Measurements from ENCODE around the gene RFESD. TPM values are rescaled to one million over a fixed set of nuclear protein-coding genes. Genes with fewer than 3 reads are reported as not detected.

Gene RFESD
- total RNA-seq, 2 donors from 2014 or later: 4.0 to 14.8 TPM

DNA sequence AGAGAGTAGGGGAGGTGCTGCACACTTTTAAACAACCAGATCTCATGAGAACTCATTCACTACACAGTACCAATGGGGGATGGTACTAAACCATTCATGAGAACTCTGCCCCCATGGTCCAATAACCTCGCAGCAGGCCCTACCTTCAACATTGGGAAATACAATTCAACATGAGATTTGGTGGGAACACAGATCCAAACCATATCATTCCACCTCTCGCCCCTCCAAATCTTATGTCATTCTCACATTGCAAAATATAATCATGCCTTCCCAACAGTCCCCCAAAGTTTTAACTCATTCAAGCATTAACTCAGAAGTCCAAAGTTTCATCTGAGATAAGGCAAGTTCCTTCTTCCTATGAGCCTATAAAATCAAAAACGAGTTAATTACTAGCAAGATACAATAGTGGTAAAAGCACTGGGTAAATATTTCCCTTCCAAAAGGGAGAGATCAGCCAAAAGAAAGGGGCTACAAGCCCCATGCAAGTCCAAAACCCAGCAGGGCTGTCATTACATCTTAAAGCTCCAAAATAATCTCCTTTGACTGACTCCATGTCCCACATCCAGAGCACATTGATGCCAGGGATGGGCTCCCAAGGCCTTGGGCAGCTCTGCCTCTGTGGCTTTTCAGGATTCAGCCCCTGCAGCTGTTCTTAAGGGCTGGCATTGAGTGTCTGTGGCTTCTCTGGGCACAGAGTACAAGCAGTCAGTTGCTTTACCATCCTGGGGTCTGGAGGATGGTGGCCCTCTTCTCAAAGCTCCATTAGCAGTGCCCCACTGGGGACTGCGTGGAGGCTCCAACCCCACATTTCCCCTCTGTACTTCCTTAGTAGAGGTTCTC, 18.4 kb upstream of the RFESD start:
- no peak for DNase-seq (ENCODE audit: low spot score)
- H3K4me1 ChIP-seq (replicated peaks): no peaks in the 10 kb centered on the region
- no peaks in the 10 kb centered on the region for H3K27me3 ChIP-seq (replicated peaks; ENCODE audit: insufficient read depth)
- no peak overlapping the region for H3K4me3 ChIP-seq
- WGBS: 76% methylated on average over 4 of the region's 4 CpGs
- no peaks in the 10 kb centered on the region for H3K36me3 ChIP-seq
- TF ChIP-seq, protein P1, sequence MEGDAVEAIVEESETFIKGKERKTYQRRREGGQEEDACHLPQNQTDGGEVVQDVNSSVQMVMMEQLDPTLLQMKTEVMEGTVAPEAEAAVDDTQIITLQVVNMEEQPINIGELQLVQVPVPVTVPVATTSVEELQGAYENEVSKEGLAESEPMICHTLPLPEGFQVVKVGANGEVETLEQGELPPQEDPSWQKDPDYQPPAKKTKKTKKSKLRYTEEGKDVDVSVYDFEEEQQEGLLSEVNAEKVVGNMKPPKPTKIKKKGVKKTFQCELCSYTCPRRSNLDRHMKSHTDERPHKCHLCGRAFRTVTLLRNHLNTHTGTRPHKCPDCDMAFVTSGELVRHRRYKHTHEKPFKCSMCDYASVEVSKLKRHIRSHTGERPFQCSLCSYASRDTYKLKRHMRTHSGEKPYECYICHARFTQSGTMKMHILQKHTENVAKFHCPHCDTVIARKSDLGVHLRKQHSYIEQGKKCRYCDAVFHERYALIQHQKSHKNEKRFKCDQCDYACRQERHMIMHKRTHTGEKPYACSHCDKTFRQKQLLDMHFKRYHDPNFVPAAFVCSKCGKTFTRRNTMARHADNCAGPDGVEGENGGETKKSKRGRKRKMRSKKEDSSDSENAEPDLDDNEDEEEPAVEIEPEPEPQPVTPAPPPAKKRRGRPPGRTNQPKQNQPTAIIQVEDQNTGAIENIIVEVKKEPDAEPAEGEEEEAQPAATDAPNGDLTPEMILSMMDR (IDR thresholded peaks at IDR 0.05): no peak
- TF ChIP-seq POLR2A (IDR thresholded peaks at IDR 0.05): no peak
- TF ChIP-seq POLR2AphosphoS5 (IDR thresholded peaks at IDR 0.05): no peak
- intact Hi-C loops (cut with DNase I): no loop called here
- H3K9me3 ChIP-seq: no peaks in the 10 kb centered on the region
- H3K27ac ChIP-seq: no peak overlapping the region

DNA sequence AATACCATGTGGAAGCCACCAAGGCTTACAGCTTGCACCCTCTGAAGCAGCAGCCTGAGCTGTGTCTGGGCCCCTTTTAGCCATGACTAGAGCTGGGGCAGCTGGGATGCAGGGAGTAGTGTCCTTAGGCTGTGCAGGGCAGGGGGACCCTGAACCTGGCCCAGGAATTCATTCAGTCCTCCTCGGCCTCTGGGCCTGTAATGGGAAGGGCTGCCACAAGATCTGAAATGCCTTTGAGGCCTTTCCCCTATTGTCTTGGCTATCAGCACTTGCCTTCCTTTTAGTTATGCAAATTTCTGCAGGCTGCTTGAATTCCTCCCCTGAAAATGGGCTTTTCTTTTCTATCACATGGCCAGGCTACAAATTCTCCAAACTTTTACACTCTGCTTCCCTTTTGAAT, 17.6 kb upstream of the RFESD start:
- H3K9me3 ChIP-seq: no peaks in the 10 kb centered on the region
- H3K27me3 ChIP-seq (replicated peaks; ENCODE audit: insufficient read depth): no peaks in the 10 kb centered on the region
- no peak overlapping the region for H3K27ac ChIP-seq
- H3K4me1 ChIP-seq (replicated peaks): no peaks in the 10 kb centered on the region
- H3K4me3 ChIP-seq: no peak overlapping the region
- WGBS: 82% methylated on average over 1 of the region's 1 CpG
- DNase-seq (ENCODE audit: low spot score): no peak
- intact Hi-C loops (cut with DNase I): no loop called here
- H3K36me3 ChIP-seq: no peaks in the 10 kb centered on the region
- TF ChIP-seq, protein P1 (IDR thresholded peaks at IDR 0.05): no peak
- TF ChIP-seq POLR2AphosphoS5 (IDR thresholded peaks at IDR 0.05) (no peak), POLR2A (IDR thresholded peaks at IDR 0.05) (no peak)

DNA sequence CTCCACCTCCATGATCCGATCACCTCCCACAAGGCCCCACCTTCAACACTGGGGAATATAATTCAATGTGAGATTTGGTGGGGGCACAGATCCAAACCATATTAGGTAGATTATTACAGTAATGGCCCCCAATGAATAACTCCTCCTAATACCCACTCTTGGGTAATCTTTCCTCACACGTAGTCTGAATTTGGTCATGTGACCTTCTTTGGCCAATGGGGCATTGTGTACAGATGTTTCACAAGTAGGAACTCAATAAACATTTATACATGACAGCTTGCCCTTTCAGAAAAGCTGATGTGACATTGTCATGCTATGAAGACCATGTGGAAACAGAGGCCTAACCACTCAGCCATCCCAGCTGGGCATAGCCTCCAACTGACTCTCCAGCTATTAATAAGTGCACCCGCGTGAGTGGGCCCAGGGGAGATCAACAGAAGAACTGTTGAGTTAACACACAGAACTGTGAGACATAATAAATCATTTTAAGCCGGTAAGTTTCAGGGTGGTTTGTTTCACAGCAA, 16.1 kb upstream of the RFESD start:
- TF ChIP-seq, protein P1 (IDR thresholded peaks at IDR 0.05): no peak
- TF ChIP-seq POLR2A (IDR thresholded peaks at IDR 0.05) (no peak), POLR2AphosphoS5 (IDR thresholded peaks at IDR 0.05) (no peak)
- no peaks in the 10 kb centered on the region for H3K36me3 ChIP-seq
- H3K27ac ChIP-seq: no peak overlapping the region
- no peaks in the 10 kb centered on the region for H3K4me1 ChIP-seq (replicated peaks)
- intact Hi-C loops (cut with DNase I): no loop called here
- DNase-seq (ENCODE audit: low spot score): no peak
- WGBS: 97% methylated on average over 5 of the region's 5 CpGs
- H3K27me3 ChIP-seq (replicated peaks; ENCODE audit: insufficient read depth): no peaks in the 10 kb centered on the region
- H3K9me3 ChIP-seq: no peaks in the 10 kb centered on the region
- H3K4me3 ChIP-seq: no peak overlapping the region

DNA sequence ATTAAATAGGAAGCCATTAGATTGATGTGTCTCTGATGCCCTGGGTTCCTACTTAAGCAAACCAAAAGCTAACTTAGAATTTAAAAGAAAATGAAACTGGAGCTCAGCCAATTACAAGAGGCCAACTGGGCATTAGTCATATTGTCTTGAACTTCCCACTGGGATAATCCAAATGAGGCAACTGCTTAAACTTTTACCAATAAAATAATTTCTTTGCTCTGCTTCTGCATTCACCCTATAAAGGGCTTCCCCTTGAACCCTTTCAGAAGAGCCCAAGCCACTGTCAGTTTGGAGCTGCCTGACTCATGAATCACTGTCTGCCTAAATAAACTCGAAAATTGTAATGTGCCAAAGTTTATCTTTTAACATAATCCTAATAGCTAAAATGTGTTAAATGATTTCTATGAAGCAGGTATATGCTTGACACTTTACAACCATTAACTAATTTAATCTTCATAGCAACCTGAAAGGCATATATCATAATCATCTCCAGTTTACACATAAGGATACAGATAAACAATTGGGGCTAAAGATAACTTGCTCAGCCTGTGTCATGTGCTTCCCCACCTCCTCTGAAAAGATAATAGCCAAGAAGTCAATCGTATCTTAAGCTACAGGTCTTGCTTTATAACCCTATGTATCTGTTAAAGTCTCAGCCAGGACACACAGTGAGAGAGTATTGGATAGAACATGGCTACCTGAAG, 15.2 kb upstream of the RFESD start:
- Histone ChIP-seq H3K27ac (no peak overlapping the region), H3K4me3 (no peak overlapping the region), H3K4me1 (replicated peaks) (no peaks in the 10 kb centered on the region), H3K9me3 (no peaks in the 10 kb centered on the region), H3K27me3 (replicated peaks; ENCODE audit: insufficient read depth) (no peaks in the 10 kb centered on the region), H3K36me3 (no peaks in the 10 kb centered on the region)
- intact Hi-C loops (cut with DNase I): no loop called here
- DNase-seq (ENCODE audit: low spot score): no peak
- TF ChIP-seq POLR2AphosphoS5 (IDR thresholded peaks at IDR 0.05) (no peak), POLR2A (IDR thresholded peaks at IDR 0.05) (no peak)
- TF ChIP-seq, protein P1 (IDR thresholded peaks at IDR 0.05): no peak
- 65% methylated on average over 2 of the region's 2 CpGs for WGBS
